Measurements from ENCODE around the gene TPPP2. TPM values are rescaled to one million over a fixed set of nuclear protein-coding genes. Genes with fewer than 3 reads are reported as not detected.
"Not testable (repeated sequence)": the region's sequence is repeated elsewhere in the genome, so short reads cannot be mapped to it uniquely, and the experiment has no call there.

TPPP2 gene
- under 1 TPM; 0.12 to 0.39 (median 0.23) TPM for polyA plus RNA-seq (ENCODE audit: insufficient read depth in 1 of 5, insufficient read length in 5 of 5, low replicate concordance in 1 of 5)
- long read RNA-seq, donor 1: 0 reads
- long read RNA-seq, donor 2, partial matches to known transcripts: 0 of 5 reads
- long read RNA-seq, donor 2, other reads (novel, unspliced or antisense): 5 of 5 reads
- long read RNA-seq, donor 3: 0 reads
- long read RNA-seq, donor 4: 0 reads
- long read RNA-seq, donor 5: 0 reads
- long read RNA-seq, donor 6: 0 reads
- long read RNA-seq, donor 7, partial matches to known transcripts: 0 of 7 reads
- long read RNA-seq, donor 7, other reads (novel, unspliced or antisense): 7 of 7 reads
- long read RNA-seq, donor 8: 0 reads

DNA sequence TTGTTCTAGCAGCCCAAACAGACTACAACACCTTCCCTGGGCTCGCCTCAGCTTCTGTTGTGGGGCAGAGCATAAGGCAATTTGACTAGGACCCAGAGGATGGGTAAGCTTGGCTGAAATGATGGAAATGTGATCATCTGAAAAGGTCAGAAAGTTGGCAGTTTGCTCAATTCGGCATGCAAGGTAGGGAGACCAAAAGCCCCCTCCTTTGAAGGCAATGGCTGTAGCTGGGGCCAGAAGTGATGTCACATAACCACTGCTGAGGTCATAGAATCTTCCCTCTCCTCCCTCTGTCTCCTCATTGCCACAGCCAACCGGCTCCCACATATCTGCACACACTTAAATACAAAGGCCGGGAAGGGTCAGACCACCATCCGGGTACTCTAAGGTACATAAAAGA lies at the start of gene TPPP2:
Gene TPPP2 (plus strand): TSS at position 301 of the 400 bp plus-strand sequence. CDS start 365 bp downstream, outside the sequence.
- no peak for DNase-seq

DNA sequence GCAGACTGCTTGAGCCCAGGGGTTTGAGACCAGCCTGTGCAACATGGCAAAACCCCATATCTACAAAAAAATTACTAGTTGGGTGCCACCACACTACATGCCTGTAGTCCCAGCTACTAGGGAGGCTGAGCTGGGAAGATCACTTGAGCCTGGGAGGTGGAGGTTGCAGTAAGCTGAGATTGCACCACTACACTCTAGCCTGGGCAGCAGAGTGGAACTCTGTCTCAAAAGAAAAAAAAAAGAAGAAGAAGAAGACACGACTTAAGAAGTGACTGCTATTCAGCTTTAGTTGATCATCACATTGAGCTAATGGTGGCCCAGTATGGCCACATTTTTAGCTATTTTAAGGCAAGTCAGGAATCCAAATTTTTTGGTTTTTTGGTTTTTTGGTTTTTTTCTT lies 49.1 kb upstream of the TPPP2 start:
- DNase-seq: no peak

DNA sequence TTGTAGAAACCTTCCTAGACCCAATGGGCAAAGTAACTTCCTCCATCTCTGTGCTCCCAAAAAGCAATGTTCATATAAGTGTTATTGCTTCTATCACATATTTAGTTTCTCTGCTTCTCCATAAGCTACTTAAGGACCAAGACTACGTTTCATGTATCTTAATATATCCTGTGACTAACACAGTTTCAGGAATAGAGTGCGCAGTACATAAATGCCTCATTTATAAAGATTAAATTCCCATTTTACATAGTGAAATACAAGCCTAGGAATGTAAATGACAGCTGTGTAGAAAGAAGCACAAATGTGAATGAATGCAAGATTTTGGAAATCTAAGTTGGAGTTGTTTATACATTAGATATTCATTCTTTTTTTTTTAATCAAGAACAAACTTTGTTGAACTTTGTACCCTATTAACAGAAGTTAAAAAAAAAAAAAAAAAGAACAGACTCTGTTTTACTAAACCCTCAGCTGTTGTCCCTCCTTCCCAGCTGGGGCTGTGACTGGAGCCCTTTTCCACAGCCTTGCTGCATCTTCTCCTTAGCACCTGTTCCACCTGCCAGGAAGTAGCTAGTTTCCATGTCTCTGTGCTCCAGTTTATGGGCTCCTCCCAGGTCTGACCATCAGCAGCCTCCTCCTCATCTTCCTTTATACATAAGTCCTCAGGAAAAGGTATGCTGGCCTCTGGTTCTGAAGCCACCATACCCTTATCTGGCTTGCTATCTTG lies 47.2 kb upstream of the TPPP2 start:
- no peak for DNase-seq

DNA sequence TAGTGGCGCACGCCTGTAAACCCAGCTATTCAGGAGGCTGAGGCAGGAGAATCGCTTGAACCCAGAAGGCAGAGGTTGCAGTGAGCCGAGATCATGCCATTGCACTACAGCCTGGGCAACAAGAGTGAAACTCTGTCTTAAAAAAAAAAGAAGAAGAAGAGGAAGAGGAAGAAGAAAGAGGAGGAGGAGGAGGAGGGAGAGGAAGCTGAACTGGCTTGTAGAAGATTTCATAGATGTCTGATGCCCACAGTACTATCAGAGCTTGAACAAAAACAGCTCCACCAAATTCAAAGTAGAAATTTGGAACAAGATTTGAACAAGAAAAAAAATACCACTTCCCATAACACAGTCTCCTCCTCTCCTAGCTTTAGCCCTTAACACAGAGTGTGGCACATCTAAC lies 44.4 kb upstream of the TPPP2 start:
- DNase-seq: not testable (repeated sequence)

- DNase-seq: no peak
These were observed 43.2 kb upstream of the TPPP2 start for GRCh38 chr14:20986811-20987210.

- no peak for DNase-seq
These were observed 41.1 kb upstream of the TPPP2 start for GRCh38 chr14:20988717-20989470.

DNA sequence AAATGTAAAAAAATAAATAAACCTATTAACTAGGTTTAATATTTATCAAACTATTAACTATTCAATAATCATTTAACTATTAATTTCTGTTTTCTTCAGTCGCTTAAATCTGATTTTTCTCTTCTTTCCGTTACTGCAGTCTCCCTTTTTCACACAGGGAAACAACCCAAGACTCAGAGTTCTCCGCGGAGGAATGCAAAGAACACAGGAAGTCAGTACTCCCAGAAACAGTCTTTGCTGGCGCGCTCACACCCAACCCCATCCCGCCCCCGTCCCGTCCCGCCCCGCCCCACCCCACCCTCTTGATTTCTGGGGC lies 40.6 kb upstream of the TPPP2 start:
- DNase-seq: no peak

DNA sequence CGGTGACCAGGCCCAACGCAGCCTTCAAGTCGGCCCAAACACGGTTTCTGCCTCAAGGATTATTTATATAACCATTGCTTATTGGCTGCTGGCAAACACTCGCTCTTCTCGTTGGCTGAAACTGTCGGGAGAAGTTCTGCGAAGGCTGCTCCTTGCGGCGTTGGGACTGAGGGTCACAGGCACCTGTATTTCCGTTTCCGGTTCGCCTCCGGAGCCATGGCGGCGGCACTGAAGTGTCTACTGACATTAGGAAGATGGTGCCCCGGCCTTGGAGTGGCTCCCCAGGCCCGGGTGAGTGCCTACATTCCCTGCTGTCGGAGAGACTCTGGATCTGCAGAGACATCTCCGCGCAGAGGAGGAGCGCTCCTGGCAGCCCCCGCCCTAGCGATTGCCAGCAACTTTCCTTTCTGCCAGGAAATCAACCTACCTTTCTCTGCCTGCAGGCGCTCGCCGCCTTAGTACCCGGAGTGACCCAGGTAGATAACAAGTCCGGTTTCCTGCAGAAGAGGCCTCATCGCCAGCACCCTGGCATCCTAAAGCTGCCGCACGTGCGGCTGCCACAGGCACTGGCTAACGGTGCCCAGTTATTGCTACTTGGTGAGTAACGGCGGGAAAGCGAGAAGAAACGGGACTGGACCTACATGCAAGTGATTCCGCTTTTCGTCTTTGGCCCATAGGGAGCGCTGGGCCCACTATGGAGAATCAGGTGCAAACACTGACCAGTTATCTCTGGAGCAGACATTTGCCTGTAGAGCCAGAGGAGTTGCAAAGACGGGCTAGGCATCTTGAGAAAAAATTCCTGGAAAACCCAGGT lies 40.0 kb upstream of the TPPP2 start, which contains the start of gene METTL17:
Gene METTL17 (plus strand): TSS at position 194 of the 814 bp plus-strand sequence. CDS start 23 bp downstream, at position 217.
- peak; percentile 95 to 96 for DNase-seq

DNA sequence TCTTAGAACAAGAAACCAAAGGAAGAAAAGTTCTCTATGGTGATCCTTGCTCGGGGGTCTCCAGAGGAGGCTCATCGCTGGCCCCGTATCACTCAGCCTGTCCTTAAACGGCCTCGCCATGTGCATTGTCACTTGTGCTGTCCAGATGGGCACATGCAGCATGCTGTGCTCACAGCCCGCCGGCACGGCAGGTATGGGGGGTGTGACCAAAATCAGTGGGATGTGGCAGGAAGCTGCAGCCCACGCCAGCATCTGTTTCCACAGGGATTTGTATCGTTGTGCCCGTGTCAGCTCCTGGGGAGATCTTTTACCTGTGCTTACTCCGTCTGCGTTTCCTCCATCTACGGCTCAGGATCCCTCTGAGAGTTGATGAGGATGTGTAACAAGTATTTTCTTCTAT lies 33.5 kb upstream of the TPPP2 start:
- no peak for DNase-seq

- DNase-seq: no peak
These were observed 32.9 kb upstream of the TPPP2 start for GRCh38 chr14:20997115-20997514.

DNA sequence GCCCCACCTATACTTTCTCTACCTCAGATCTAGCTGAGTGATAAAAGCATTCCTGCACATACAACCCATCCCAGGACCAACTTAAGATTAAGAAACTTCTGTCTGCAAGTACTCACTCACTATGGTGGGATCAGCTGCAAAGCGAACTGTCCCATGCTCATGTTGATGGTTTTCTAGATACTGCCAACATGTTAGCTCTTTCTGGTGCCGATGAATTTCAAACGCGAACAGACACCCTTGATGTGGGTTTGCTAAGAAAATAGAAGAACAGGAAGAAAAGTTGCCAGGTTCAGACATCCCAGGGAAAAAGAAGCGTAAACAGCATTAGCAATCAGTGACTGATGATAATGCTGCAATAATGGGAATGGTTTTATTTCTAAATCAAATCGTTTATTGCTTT lies 32.5 kb upstream of the TPPP2 start:
- no peak for DNase-seq

GRCh38 chr14:20998139-20998538 lies 31.9 kb upstream of the TPPP2 start:
- peak; percentile 38 to 51 for DNase-seq

- DNase-seq: no peak
These were observed 31.2 kb upstream of the TPPP2 start, which contains the start of gene SLC39A2 for GRCh38 chr14:20998674-20999366. Gene SLC39A2, plus strand, starts transcription at chr14:20999293. Its CDS starts 154 bp downstream, at chr14:20999447.

- DNase-seq: no peak
These were observed 30.4 kb upstream of the TPPP2 start for GRCh38 chr14:20999591-20999990.

GRCh38 chr14:21001218-21001617 lies 28.8 kb upstream of the TPPP2 start:
- no peak for DNase-seq

DNA sequence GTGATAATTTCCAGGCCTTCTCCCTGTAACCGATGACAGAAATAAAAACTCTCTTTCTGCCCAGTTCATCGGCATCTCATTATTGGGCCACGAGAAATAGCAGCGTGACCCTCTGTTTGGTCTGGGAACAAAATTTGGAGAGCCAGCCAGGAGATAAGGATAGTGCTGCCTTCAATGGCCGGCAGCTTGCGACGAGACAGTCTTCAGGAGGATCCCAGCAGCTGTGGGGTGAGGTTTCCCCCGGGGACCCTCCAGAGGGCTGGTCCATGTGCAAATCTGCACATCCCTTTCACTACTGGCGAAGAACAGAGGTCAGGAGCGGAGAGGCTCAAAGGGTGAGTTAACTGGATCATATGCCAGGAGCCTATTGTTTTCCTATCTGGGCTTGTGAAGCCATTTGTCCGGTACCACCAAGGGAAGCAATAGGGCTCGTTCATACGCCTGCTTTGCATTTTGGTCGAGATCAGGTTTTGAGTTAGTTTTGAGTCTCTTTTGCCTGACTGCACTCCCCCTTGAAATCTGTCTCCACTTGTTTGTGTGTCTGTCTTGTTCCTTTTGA lies 26.1 kb upstream of the TPPP2 start:
- DNase-seq: no peak

DNA sequence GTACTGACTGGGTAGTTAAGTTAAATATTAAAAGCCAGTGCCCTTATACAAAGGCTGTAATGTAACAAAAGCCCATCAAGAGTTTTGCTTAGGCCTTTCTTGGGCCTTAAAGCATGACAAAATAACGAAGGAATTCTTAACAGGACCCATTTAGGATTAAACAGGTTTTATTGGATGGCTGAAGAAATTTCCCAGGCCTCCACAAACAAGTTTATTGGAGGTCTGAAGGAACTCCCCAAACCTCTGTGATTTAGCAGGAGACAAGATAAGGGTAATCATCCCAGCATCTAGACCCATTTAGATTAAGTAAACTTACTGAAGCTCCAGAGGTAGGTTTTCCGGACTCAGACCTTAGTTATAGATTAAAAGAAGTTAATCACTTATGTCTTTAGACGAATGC lies 20.3 kb upstream of the TPPP2 start:
- not testable (repeated sequence) for DNase-seq

- no peak for DNase-seq
These were observed 18.9 kb upstream of the TPPP2 start for GRCh38 chr14:21011136-21011535.

DNA sequence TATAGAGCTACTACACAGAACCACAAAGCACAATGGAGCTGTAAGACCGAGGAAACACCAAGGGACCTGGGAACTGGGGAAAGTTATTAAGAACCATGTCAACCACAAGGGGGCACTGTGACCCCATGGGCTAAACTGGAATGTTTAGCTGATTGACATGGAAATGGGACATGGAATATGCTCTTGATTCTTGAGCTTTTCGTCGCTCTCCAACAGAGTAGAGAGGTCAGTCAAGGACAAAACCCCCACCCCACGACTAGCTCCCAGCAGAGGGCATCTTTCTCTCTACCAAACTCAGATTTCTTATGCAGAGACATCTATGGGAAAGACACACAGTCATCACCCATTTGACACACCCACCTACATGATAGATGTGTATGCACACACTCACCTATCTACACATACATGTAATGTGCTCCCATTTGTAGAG lies 15.2 kb upstream of the TPPP2 start:
- DNase-seq: peak; percentile 80 to 87

DNA sequence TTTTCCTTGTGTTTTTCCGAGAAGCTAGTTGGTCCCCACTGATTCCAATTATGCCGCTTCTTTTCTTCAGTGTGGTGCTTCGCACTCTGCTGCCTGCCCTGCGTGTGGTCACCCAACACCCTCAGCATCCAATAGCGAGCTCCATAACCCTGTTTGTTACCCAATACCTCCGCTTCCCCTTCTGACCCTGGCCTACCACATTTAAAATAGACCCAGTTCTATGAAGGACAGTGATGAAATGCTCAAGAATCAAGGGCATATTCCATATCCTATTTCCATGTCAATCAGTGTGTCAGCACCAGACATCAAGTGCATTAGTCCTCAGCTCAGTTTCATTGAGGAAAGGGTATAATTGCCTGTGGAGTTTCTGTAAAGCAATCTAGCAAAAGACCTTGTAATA lies 14.7 kb upstream of the TPPP2 start:
- DNase-seq: no peak
